HG03469 (cell line): ENCODE measurements around the gene APOBEC3H.
"Not testable (repeated sequence)": the region's sequence is repeated elsewhere in the genome, so short reads cannot be mapped to it uniquely, and the experiment has no call there.

Experiments used
- ATAC-seq: cut with Tn5 transposase; IDR thresholded peaks from one replicate; pipeline ENCODE4 v1.9.1; 2021; ENCODE audit warnings: mild to moderate bottlenecking, moderate library complexity, moderate number of reproducible peaks; ENCODE audit not compliant: unreplicated experiment

The APOBEC3H gene

DNA sequence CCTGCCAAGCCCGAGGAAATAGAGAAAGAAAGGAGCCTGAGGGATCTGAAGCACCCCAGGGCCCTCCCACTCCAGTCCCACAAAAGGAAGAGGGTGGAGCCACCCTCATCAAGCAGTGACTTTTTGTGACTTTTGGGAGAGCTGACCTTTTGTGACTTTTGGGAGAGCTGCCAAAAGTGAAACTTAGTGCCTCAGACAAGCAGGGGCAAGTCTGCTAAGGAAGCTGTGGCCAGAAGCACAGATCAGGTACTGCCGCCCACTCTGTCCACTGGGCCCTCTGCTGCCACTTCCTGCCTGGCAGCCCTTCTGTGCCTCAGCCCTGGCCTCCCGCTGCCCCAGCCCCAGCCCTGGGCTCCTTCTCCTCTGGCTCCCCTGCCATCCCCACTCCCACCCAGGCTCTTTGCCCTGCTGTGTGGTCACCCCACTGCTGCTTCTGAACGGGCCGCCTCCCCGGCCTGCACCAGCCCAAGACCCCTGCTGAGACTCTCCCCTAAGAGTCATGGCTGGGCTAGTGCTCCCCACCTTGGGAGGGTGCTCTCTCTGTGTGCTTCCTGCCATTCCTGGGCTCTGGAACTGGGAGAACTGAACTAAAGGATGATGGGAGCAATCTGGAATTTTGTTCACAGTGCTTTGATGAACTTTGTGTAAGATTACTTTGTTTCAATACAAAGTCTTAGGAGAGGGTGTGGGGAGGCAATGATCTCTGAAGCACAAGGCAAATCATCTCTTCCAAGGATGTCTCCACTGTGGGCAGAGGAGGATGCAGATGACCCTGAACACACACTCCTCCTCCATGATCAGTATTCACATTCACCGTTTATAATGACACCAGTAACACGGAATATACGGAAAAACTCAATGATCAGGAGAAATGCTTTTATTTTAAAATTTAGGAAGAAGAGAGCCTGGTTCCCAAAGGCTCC, at the start of gene APOBEC3H:
TSS of gene APOBEC3H (plus strand) at position 147 of the 923 bp plus-strand sequence. CDS start 3,035 bp downstream, outside the sequence.
- ATAC-seq, result no peak

GRCh38 chr22:39049486-39049885, 47.6 kb upstream of the APOBEC3H start:
- not testable (repeated sequence) for ATAC-seq

DNA sequence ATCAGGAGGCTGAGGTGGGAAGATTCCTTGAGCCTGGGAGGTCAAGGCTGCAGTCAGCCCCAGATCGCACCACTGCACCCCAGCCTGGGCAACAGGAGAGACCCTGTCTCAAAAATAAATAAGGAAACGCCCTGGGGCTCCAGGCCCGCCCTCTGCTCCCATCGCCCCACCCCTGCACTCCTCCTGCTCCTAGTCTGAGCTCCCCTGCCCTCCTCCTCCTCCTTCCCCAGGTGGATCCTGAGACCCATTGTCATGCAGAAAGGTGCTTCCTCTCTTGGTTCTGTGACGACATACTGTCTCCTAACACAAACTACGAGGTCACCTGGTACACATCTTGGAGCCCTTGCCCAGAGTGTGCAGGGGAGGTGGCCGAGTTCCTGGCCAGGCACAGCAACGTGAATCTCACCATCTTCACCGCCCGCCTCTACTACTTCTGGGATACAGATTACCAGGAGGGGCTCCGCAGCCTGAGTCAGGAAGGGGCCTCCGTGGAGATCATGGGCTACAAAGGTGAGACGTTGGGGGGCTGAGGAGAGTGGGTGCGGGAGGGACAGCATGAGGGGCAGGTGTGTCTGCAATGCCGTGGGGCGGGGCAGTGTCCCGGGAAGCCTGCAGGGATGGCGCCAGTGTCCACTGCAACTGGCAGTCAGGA, 45.1 kb upstream of the APOBEC3H start:
- ATAC-seq, result not testable (repeated sequence)

DNA sequence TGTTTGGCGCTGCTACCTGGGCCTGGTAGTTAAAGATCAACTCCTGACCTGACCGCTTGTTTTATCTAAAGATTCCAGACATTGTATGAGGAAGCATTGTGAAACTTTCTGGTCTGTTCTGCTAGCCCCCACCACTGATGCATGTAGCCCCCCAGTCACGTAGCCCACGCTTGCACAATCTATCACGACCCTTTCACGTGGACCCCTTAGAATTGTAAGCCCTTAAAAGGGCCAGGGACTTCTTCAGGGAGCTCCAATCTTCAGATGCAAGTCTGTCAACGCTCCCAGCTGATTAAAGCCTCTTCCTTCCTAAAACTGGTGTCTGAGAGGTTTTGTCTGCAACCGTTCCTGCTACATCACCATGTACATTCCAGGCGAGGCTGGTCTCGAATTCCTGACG, 41.4 kb upstream of the APOBEC3H start:
- no peak for ATAC-seq

DNA sequence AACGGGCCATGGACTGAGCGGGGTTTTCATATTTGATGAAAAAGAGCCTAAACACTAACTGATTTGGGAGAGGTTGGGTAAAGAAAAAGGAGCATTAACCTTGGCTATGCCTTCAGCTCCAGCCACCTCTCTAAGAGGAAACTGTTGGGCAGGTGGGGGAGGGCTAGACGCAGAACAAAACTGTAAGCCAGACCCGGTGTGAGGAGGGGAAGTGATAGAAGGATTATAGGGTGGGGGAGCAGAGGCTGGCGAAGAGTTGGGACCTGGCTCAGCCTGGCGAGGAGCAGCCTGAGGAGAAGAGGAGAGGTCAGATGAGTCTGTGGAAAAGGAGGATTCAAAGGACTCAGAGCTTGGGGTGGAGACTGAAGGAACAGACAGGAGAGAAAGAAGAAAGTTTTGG, 35.8 kb upstream of the APOBEC3H start:
- not testable (repeated sequence) for ATAC-seq

DNA sequence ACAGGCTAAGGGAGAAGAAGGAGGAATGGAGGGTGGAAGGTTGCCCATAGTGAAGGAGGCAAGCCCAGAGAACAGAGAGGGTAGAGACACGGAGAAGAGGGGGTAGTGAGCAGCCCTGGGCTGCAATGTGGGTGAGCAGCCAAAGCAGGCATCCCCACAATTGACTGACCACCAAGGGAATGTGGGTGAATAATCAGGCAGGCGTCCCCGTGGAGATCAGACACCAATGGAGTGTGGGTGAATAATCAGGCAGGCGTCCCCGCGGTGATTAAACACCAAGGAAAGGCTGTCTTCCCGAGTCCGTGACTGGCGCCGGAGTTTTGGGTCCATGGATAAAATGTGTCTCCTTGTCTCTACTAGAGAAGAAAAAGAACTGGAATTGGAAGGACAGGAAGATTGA, 35.1 kb upstream of the APOBEC3H start:
- not testable (repeated sequence) for ATAC-seq

GRCh38 chr22:39063904-39064303, 33.1 kb upstream of the APOBEC3H start:
- ATAC-seq, result not testable (repeated sequence)

GRCh38 chr22:39066442-39067276, 30.4 kb upstream of the APOBEC3H start:
- not testable (repeated sequence) for ATAC-seq

DNA sequence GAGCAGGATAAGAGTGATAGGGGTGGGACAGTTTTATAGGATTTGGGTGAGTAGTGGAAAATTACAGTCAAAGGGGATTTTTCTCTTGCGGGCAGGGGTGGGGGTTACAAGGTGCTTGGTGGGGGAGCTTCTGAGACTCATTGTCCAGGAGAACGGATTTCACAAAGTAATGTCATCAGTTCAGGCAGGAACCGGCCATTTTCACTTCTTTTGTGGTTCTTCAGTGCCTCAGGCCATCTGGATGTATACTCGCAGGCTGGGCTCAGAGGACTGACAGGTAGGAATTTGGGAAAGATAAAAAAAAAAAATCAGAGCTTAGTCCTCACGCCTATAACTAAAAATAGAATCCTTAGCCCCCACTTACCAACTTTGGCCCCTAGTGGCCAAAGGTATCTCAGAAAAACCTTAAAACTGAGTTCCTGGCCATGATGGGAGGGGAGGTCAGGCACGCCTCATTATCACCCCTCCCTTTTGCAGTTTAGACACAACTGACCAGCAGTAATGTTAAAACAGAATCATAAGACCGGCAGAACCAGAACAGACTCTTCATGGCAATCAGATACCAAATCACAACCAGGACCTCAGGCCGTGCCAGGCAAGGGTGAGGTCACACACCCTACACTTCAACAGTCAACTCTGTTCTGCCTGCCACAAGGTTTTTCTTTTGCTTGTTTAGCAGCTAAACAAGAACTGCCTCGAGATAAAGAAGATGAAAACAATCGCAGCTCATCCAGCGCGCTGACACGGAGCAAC, 28.8 kb upstream of the APOBEC3H start:
- ATAC-seq, result no peak

- ATAC-seq, result no peak
Measured at GRCh38 chr22:39070186-39070585, 26.9 kb upstream of the APOBEC3H start.

DNA sequence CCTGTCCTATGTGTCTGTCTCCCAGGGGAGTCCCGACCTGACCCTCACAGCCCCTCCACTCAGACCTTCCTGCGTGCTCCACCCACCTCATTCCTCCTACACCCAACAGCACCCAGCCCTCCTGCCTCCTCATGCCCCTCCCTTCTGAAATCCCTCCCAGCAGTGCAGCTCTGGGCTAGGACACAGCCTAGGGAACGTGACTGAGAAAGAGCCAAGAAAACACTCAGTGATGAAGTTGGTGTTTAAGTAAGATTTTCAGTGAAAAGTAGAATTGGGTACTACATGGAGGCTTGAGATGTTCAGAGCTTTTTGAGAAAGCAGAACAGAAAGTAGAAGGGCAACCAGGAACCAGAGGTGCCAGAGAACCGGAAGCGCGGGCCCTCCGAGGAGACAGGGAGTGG, 24.5 kb upstream of the APOBEC3H start:
- ATAC-seq, result not testable (repeated sequence)

DNA sequence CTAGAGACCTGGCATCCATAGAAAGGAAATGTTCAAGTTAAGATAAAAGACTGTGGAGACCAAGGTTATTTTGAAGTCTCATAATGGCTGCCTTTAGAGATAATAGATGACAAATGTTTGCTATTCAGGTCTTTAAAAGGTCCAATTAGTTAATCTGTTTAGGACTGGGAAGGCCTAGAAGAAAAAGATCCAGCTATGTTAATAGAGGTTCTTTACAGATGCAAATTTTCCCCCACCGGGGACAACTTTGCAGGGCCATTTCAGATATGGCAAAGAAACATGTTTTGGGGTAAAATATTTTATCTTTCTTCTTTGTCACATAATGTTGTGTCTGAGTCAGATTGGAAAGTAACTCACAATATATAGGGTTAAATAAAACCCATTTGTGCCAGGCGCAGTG, 23.1 kb upstream of the APOBEC3H start:
- no peak for ATAC-seq

DNA sequence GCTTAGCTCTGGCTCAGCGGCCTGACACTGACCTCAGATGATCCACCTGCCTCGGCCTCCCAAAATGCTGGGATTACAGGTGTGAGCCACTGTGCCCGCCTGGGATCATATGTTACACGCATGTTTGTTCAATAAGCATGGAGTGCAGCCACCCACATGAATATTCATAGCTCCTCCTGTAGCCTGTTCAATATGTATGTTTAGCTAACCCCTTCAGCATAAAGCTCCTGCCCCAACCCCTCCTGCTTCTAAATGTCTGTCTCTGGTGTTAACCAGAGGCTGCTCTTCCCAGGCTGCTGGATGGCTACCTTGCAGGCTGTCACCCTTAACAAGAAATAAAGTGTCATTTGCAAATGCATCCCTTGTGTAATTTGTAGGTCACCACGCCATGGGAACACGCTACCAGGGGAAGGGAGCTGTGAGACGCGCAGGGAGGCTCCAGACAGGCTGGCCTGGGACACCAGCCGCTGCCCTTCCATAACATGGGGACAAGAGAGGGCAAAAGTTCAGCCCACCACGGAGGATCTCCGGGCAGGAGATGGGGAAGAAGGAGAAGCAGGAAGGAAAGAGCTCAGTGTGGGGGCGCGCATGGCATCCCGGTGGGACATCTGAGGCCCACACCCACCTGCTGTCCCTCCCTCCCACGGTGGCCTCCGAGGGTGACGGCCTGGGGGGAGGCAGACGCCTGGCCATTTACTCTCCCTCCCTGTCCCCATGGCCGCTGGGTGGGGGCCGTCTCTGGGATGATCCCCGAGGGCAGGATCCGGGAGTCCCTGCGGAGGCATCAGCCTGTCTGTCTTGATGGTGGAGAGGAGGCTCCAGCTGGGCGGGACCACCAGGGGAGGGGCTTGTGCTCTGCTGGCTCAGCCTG, 20.7 kb upstream of the APOBEC3H start:
- ATAC-seq, result not testable (repeated sequence)

DNA sequence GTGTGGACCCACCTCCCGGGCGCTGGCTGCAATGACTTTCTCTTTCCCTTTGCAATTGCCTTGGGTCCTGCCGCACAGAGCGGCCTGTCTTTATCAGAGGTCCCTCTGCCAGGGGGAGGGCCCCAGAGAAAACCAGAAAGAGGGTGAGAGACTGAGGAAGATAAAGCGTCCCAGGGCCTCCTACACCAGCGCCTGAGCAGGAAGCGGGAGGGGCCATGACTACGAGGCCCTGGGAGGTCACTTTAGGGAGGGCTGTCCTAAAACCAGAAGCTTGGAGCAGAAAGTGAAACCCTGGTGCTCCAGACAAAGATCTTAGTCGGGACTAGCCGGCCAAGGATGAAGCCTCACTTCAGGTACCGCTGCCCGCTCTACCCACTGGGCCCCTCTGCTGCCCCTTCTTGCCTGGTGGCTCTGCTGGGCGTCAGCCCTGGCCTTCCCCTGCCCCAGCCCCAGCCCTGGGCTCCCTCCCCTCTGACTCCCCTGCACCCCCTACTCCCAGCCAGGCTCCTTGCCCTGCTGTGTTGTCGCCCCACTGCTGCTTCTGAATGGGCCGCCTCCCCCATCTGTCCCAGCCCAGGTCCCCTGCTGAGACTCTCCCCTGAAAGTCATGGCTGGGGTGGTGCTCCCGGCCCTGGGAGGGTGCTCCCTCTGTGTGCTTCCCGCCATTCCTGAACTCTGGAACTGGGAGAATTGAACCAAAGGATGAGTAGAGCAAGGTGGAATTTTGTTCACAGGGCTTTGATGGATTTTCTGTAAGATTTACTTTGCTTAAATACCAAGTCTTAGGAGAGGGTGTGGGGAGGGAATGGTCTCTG, 19.8 kb upstream of the APOBEC3H start, which contains the start of gene APOBEC3G:
TSS of gene APOBEC3G (plus strand) at position 250 of the 815 bp plus-strand sequence. CDS start at position 337, 87 bp downstream.
- ATAC-seq, result peak; percentile 41

DNA sequence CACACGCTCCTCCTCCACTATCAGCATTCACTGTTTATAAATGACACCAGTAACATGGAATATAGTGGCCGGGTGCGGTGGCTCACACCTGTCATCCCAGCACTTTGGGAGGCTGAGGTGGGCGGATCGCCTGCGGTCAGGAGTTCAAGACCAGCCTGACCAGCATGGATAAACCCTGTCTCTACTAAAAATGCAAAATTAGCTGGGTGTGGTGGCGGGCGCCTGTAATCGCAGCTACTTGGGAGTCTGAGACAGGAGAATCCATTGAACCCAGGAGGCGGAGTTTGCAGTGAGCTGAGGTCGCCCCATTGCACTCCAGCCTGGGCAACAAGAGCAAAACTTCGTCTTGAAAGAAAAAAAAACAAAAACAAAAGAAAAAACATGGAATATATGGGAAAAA, 19.1 kb upstream of the APOBEC3H start:
- ATAC-seq, result not testable (repeated sequence)

DNA sequence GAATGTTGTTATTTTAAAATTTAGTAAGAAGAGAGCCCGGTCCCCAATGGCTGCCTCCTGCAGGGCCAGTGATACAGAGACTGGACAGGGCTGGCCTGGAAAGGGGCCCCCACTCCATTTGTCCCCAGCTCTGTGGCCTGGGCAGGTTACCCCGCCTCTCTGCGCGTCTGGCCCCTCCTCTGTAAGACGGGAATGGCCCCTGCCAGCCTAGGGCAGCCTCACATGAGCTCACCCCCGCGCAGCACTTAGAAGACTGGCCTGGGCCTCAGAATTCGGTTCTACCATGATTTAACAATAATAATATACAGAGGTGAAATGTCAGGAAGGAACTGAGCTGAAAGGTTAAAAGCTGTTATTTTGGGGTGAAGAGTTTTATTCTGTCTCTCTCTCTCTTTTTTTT, 18.7 kb upstream of the APOBEC3H start:
- ATAC-seq, result no peak

- ATAC-seq, result not testable (repeated sequence)
Measured at GRCh38 chr22:39079054-39079637, 17.9 kb upstream of the APOBEC3H start.
